ENCODE measurements around the gene CYSRT1.

GRCh38 chr9:137224830-137225694 lies at the start of gene CYSRT1:
- TF ChIP-seq CTCF (tag by site-specific recombination; IDR thresholded peaks at IDR 0.05) (no peak), ZSCAN16 (tag by site-specific recombination; IDR thresholded peaks at IDR 0.05) (no peak), ZBTB20 (tag by site-specific recombination; IDR thresholded peaks at IDR 0.05) (no peak), TRIM28 (IDR thresholded peaks at IDR 0.05; ENCODE audit: borderline replicate concordance, low read length) (no peak), PATZ1 (tag by site-specific recombination; IDR thresholded peaks at IDR 0.05) (no peak), MZF1 (tag by site-specific recombination; IDR thresholded peaks at IDR 0.05; ENCODE audit: borderline replicate concordance) (no peak)
